B cell (primary cell): ENCODE measurements around the gene GMIP. TPM values are rescaled to one million over a fixed set of nuclear protein-coding genes. Genes with fewer than 3 reads are reported as not detected.

ENCODE experiments used
- ATAC-seq: fragments of 200-7000 bp; cut with Tn5 transposase; one replicate; pipeline ENCODE4 v1.10.0; 2021; ENCODE audit warnings: low read depth, mild to moderate bottlenecking, moderate number of reproducible peaks, moderate library complexity
- CTCF ChIA-PET: fragments of 350-600 bp; sonication (Branson Sonifier 250); formaldehyde crosslinking; loops from one replicate; lab custom pipeline; 2021; ENCODE audit warnings: antibody characterized with exemption, inconsistent platforms; lab: Charles Lee
- POLR2A ChIA-PET: fragments of 350-600 bp; sonication (Branson Sonifier 250); formaldehyde crosslinking; loops from one replicate; lab custom pipeline; 2021; ENCODE audit warnings: antibody characterized with exemption; lab: Charles Lee
- DNase-seq: peaks from one replicate; pipeline ENCODE4 v3.0.0; 2013
- H2AFZ ChIP-seq: 2 replicates; pipeline ENCODE4 v1.6.1; 2012; ENCODE audit warnings: mild to moderate bottlenecking, low read depth, low read length; ENCODE audit not compliant: insufficient read depth, poor library complexity, severe bottlenecking
- H3K27ac ChIP-seq, 2 donors: 1 replicate in 1 of 2; 2 replicates in 1 of 2; pipeline ENCODE4 v1.5.1; 2012 to 2013; ENCODE audit warnings: low read length in 2 of 2, mild to moderate bottlenecking in 2 of 2, moderate library complexity in 1 of 2
- H3K27me3 ChIP-seq, 4 experiments: fragments of 200-600 bp in 1 of 4; sonication (generic) in 1 of 4; replicated peaks in 1 of 4; 1 replicate in 2 of 4; 2 replicates in 2 of 4; pipeline versions ENCODE4 v1.6.1 to v1.7.0; 2013 to 2016; ENCODE audit warnings: low read length in 3 of 4, mild to moderate bottlenecking in 2 of 4, mixed read lengths in 1 of 4, moderate library complexity in 1 of 4; ENCODE audit not compliant: insufficient read depth in 4 of 4, control insufficient read depth in 3 of 4; ENCODE audit errors: control extremely low read depth in 1 of 4
- H3K36me3 ChIP-seq, 2 experiments: replicated peaks in 1 of 2; 1 replicate in 1 of 2; 2 replicates in 1 of 2; pipeline versions ENCODE4 v1.6.1 to v1.7.1; 2013; ENCODE audit warnings: low read length in 1 of 2; ENCODE audit not compliant: insufficient read depth in 2 of 2, control insufficient read depth in 1 of 2; ENCODE audit errors: control extremely low read depth in 1 of 2, extremely low read depth in 1 of 2
- H3K4me1 ChIP-seq, 2 donors: fragments of 200-600 bp in 1 of 2; sonication (generic) in 1 of 2; 1 replicate in 1 of 2; 2 replicates in 1 of 2; pipeline versions ENCODE4 v1.5.1 to v1.6.1; 2013 to 2017; ENCODE audit warnings: low read length in 2 of 2; ENCODE audit not compliant: control insufficient read depth in 2 of 2, insufficient read depth in 2 of 2
- H3K4me2 ChIP-seq: replicated peaks from 2 replicates; pipeline ENCODE3; 2012; ENCODE audit warnings: mild to moderate bottlenecking, low read depth, low read length; ENCODE audit not compliant: poor library complexity, severe bottlenecking
- H3K4me3 ChIP-seq, 5 experiments: fragments of 200-600 bp in 1 of 5; sonication (generic) in 1 of 5; 1 replicate in 3 of 5; 2 replicates in 2 of 5; pipeline versions ENCODE4 v1.5.1 to v1.7.0; 2011 to 2016; ENCODE audit warnings: low read length in 4 of 5, mild to moderate bottlenecking in 4 of 5, low read depth in 2 of 5, control low read depth in 1 of 5, moderate library complexity in 1 of 5; ENCODE audit not compliant: insufficient read depth in 1 of 5; ENCODE audit errors: control extremely low read depth in 1 of 5, extremely low read depth in 1 of 5
- H3K79me2 ChIP-seq: fragments of 200-600 bp; sonication (generic); one replicate; pipeline ENCODE4 v1.6.0; 2016; ENCODE audit warnings: low read length; ENCODE audit not compliant: control insufficient read depth, insufficient read depth
- H3K9ac ChIP-seq: fragments of 200-600 bp; sonication (generic); 2 replicates; pipeline ENCODE4 v1.6.1; 2017; ENCODE audit warnings: mild to moderate bottlenecking, low read length, moderate library complexity
- H3K9me3 ChIP-seq, 3 donors: one replicate each; pipeline versions ENCODE4 v1.6.1 to v1.7.1; 2013; ENCODE audit warnings: low read length in 2 of 3; ENCODE audit not compliant: control insufficient read depth in 2 of 3, insufficient read depth in 1 of 3; ENCODE audit errors: control extremely low read depth in 1 of 3
- H4K20me1 ChIP-seq: 2 replicates; pipeline ENCODE4 v1.6.0; 2012; ENCODE audit warnings: mild to moderate bottlenecking, low read length; ENCODE audit not compliant: insufficient read depth, control insufficient read depth, poor library complexity, severe bottlenecking
- H3K27ac Mint-ChIP-seq: one replicate; pipeline ENCODE4 v1.8.0; 2021; ENCODE audit warnings: mixed read lengths
- H3K27me3 Mint-ChIP-seq: one replicate; pipeline ENCODE4 v1.8.0; 2021; ENCODE audit warnings: mixed read lengths
- H3K4me1 Mint-ChIP-seq: one replicate; pipeline ENCODE4 v1.8.0; 2021; ENCODE audit warnings: mixed read lengths
- H3K4me3 Mint-ChIP-seq: one replicate; pipeline ENCODE4 v1.8.0; 2021; ENCODE audit warnings: mixed read lengths
- H3K9me3 Mint-ChIP-seq: one replicate; pipeline ENCODE4 v1.8.0; 2022; ENCODE audit warnings: mixed read lengths; ENCODE audit not compliant: insufficient read depth
- EZH2 ChIP-seq: IDR thresholded peaks from 2 replicates; pipeline ENCODE4 v1.6.1; 2012; ENCODE audit warnings: borderline replicate concordance, low read depth, mild to moderate bottlenecking, moderate library complexity, low read length; ENCODE audit not compliant: insufficient read depth, poor library complexity, severe bottlenecking
- WGBS: methylation state at CpG from one replicate; pipeline ENCODE4 v1.1.5; 2013; ENCODE audit warnings: missing lambda C conversion rate; ENCODE audit not compliant: insufficient coverage; 5-methylcytosine and 5-hydroxymethylcytosine counted together
- intact Hi-C: fragments of 100-400 bp; cut with micrococcal nuclease; formaldehyde crosslinking; loops from one replicate; pipeline ENCODE4 v1.10.0; 2022
- polyA plus RNA-seq: library from polyadenylated mRNA; depleted of rRNA; stranded (reverse); fragments of >200 nt; gene quantifications from 2 replicates; pipeline ENCODE4 v1.2.3, GENCODE V29; 2012
- total RNA-seq, 2 donors: library from RNA; stranded (reverse); fragments of 120-200 nt in 1 of 2; gene quantifications; 1 replicate in 1 of 2; 2 replicates in 1 of 2; pipeline versions ENCODE4 v1.2.3 to v1.2.4, GENCODE V29; 2013 to 2022
- TF ChIP-seq, protein P1 (sequence below): fragments of 200-600 bp; IDR thresholded peaks from one replicate; pipeline ENCODE4 v1.8.0; 2022; ENCODE audit warnings: antibody characterized with exemption, mild to moderate bottlenecking

The GMIP gene
- total and polyA plus RNA-seq, 2 donors (not counting 1 experiment from before 2014, with no cell fraction given) = 57.0 to 112 TPM

GRCh38 chr19:19655641-19656343 is 12.3 kb upstream of the GMIP start:
- WGBS = 97% methylated on average over 27 of the region's 27 CpGs
- Histone ChIP-seq H3K4me1 (peaks cover 0 to under 1% of the 10 kb centered on the region in 2 donors), H3K4me3 (no peak overlapping the region), H3K9me3 (no peaks in the 10 kb centered on the region), H3K27ac (no peak overlapping the region), H3K4me2 (no peak overlapping the region), H3K9ac (no peak overlapping the region), H3K27me3 (no peaks in the 10 kb centered on the region), H2AFZ (no peak overlapping the region), H3K79me2 (peaks cover 74% of the 10 kb centered on the region), H4K20me1 (peaks cover 36% of the 10 kb centered on the region), H3K36me3 (peaks cover 0 to 92% of the 10 kb centered on the region in 2 experiments)
- ChIA-PET POLR2A (no interaction called here), CTCF (no interaction called here)
- H3K4me3 Mint-ChIP-seq = no peak overlapping the region
- no peaks in the 10 kb centered on the region for H3K27me3 Mint-ChIP-seq
- no peaks in the 10 kb centered on the region for H3K9me3 Mint-ChIP-seq
- DNase-seq (peak; percentile 5), ATAC-seq (no peak)
- TF ChIP-seq, protein P1, sequence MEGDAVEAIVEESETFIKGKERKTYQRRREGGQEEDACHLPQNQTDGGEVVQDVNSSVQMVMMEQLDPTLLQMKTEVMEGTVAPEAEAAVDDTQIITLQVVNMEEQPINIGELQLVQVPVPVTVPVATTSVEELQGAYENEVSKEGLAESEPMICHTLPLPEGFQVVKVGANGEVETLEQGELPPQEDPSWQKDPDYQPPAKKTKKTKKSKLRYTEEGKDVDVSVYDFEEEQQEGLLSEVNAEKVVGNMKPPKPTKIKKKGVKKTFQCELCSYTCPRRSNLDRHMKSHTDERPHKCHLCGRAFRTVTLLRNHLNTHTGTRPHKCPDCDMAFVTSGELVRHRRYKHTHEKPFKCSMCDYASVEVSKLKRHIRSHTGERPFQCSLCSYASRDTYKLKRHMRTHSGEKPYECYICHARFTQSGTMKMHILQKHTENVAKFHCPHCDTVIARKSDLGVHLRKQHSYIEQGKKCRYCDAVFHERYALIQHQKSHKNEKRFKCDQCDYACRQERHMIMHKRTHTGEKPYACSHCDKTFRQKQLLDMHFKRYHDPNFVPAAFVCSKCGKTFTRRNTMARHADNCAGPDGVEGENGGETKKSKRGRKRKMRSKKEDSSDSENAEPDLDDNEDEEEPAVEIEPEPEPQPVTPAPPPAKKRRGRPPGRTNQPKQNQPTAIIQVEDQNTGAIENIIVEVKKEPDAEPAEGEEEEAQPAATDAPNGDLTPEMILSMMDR = no peak
- no peak for TF ChIP-seq EZH2
- H3K4me1 Mint-ChIP-seq = no peaks in the 10 kb centered on the region
- H3K27ac Mint-ChIP-seq = no peak overlapping the region
- intact Hi-C loops = no loop called here

- peaks cover 36% of the 10 kb centered on the region for H4K20me1 ChIP-seq
- H3K4me2 ChIP-seq = no peak overlapping the region
- H3K4me1 ChIP-seq = no peaks in the 10 kb centered on the region
- H3K9me3 ChIP-seq = no peaks in the 10 kb centered on the region
- H3K27ac Mint-ChIP-seq = no peak overlapping the region
- 98% methylated on average over 21 of the region's 22 CpGs for WGBS
- H3K27me3 Mint-ChIP-seq = no peaks in the 10 kb centered on the region
- intact Hi-C loops = no loop called here
- ChIA-PET POLR2A (no interaction called here), CTCF (interaction anchor here (2.0 kb wide), 1 partner anchor 11 kb away, joined by 5 read pairs; the partner anchor contains the start of gene GMIP)
- H3K36me3 ChIP-seq = peaks cover 0 to 99% of the 10 kb centered on the region in 2 experiments
- ATAC-seq = no peak
- H3K9me3 Mint-ChIP-seq = no peaks in the 10 kb centered on the region
- H3K9ac ChIP-seq = no peak overlapping the region
- peaks cover 71% of the 10 kb centered on the region for H3K79me2 ChIP-seq
- no peak overlapping the region for H3K4me3 ChIP-seq
- no peaks in the 10 kb centered on the region for H3K4me1 Mint-ChIP-seq
- H3K4me3 Mint-ChIP-seq = no peak overlapping the region
- DNase-seq = peak; percentile 4
- H3K27me3 ChIP-seq = no peaks in the 10 kb centered on the region
- TF ChIP-seq, protein P1 = no peak
- no peak for TF ChIP-seq EZH2
- H2AFZ ChIP-seq = no peak overlapping the region
- no peak overlapping the region for H3K27ac ChIP-seq
Observed at GRCh38 chr19:19655051-19655594, 11.7 kb upstream of the GMIP start.
